GM10248 (cell line): ENCODE measurements around the gene SPINK8.

ENCODE experiments used
- CTCF ChIA-PET: fragments of 300-600 bp; sonication (Branson Sonifier 250); formaldehyde crosslinking; extraction: SDS; loops from one replicate; lab custom pipeline; 2021; ENCODE audit warnings: antibody characterized with exemption; lab: Yijun Ruan, JAX
- POLR2A ChIA-PET: fragments of 350-650 bp; sonication (Branson Sonifier 250); formaldehyde crosslinking; extraction: SDS; loops from one replicate; lab custom pipeline; 2020; ENCODE audit warnings: antibody characterized with exemption; lab: Yijun Ruan, JAX
- DNase-seq: peaks from one replicate; pipeline ENCODE4 v3.0.0; 2012; ENCODE audit errors: extremely low spot score
- TF ChIP-seq, protein P1 (sequence below): IDR thresholded peaks from 2 replicates; pipeline ENCODE4 v1.5.1; 2012; ENCODE audit warnings: mild to moderate bottlenecking, low read depth; ENCODE audit errors: extremely low read depth, missing control alignments, control extremely low read depth

Gene SPINK8

DNA sequence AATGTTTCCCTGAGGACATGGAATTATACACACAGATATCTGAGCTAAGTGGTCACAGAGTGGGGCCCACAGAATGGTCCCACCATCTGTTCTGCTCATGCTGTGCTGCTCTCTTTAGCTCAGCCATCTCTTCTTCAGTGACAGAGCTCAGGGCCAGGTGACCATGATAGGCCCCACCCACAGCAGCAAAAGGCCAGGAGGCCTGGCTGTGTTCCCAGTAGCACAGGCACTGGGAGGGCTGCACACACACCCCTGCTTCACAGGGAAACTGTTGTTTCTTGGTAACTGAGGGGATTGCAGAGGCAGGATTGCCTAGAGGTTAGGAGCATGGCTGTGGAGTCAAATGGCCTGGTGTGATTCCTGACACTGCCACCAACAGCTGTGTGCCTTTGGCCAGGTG is 33.7 kb upstream of the SPINK8 start:
- ChIA-PET CTCF (interaction anchor here (1.1 to 1.3 kb wide), 3 partner anchors 9 to 173 kb away, joined by 3 to 4 read pairs (median 3); no protein-coding TSS in a partner anchor), POLR2A (no interaction called here)
- TF ChIP-seq, protein P1, sequence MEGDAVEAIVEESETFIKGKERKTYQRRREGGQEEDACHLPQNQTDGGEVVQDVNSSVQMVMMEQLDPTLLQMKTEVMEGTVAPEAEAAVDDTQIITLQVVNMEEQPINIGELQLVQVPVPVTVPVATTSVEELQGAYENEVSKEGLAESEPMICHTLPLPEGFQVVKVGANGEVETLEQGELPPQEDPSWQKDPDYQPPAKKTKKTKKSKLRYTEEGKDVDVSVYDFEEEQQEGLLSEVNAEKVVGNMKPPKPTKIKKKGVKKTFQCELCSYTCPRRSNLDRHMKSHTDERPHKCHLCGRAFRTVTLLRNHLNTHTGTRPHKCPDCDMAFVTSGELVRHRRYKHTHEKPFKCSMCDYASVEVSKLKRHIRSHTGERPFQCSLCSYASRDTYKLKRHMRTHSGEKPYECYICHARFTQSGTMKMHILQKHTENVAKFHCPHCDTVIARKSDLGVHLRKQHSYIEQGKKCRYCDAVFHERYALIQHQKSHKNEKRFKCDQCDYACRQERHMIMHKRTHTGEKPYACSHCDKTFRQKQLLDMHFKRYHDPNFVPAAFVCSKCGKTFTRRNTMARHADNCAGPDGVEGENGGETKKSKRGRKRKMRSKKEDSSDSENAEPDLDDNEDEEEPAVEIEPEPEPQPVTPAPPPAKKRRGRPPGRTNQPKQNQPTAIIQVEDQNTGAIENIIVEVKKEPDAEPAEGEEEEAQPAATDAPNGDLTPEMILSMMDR = no peak
- DNase-seq = no peak

DNA sequence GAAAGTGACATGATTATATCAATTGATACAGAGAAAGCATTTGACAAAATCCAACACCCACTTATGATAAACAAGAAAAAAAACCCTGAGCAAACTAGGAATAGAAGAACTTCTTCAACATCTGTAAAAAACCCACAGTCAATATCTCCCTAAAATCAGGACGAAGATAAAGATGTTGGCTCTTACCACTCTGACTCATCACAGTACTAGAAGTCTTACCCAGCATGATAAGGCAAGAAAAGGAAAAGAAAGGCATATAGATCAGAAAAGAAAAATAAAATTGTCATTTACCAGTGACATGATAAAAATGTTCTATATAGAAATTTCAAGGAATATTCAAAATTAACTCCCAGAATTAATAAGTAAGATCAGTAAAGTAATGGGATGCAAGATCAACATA is 31.4 kb upstream of the SPINK8 start:
- POLR2A ChIA-PET = no interaction called here
- CTCF ChIA-PET = no interaction called here
- TF ChIP-seq, protein P1 = no peak
- DNase-seq = no peak

- TF ChIP-seq, protein P1 = no peak
- ChIA-PET POLR2A (no interaction called here), CTCF (no interaction called here)
- no peak for DNase-seq
Measured at GRCh38 chr3:48361928-48362327, 28.5 kb upstream of the SPINK8 start.

- no peak for DNase-seq
- TF ChIP-seq, protein P1 = no peak
- CTCF ChIA-PET = interaction anchor here (1.3 kb wide), 2 partner anchors 79 to 193 kb away, joined by 3 to 4 read pairs; no protein-coding TSS in a partner anchor
Measured at GRCh38 chr3:48356419-48356818, 23.0 kb upstream of the SPINK8 start.

DNA sequence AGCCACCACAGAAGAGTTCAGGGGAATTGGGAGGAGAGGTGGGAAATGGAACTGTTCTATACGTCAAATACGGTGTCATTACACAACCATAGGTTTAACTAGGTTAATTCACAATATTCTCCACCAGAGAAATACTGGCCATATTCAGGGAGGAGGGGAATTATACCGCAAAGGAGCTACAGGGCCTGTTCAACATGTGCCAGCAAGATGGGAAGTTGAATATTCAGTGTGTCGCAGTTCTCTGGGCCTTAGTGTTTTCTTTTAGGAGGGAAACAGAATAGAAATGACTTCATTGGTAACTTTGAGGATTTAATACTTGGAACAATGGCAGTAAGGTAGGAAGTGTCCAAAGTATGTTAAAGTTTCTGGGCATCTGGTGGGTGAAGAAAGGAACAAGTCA is 20.5 kb upstream of the SPINK8 start:
- ChIA-PET CTCF (interaction anchor here (3.0 kb wide), 1 partner anchor 82 kb away, joined by 8 read pairs; no protein-coding TSS in a partner anchor), POLR2A (no interaction called here)
- TF ChIP-seq, protein P1 = no peak
- no peak for DNase-seq

More at GRCh38 chr3:48356419-48356818, 23.0 kb upstream of the SPINK8 start:
- POLR2A ChIA-PET = no interaction called here

DNA sequence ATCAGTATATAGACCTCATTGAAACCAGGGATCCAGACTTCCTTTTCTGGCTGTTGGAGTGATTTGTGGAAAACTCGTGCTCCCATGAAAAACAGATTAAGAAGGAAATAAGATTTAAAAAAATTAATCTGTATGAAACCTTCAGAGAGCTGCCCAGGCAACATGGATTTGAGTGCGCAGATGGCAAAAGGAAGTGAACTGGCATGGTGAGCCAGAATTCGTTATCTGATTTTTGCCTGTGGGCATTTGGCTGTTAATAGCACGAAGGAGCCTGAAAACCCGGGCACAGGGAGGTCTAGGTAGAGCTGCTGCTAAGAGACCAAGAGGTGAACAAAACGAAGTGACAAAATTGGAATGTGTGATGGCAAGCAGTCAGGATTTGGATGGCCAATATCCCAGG is 19.1 kb upstream of the SPINK8 start:
- ChIA-PET CTCF (interaction anchor here (2.1 to 3.0 kb wide), 2 partner anchors 48 to 84 kb away, joined by 7 to 8 read pairs; no protein-coding TSS in a partner anchor), POLR2A (no interaction called here)

More for the DNA sequence above, 19.1 kb upstream of the SPINK8 start:
- TF ChIP-seq, protein P1 = no peak
- DNase-seq = no peak
